Chondrocyte (in vitro differentiated cells): ENCODE measurements around the gene MYL12A. TPM values are rescaled to one million over a fixed set of nuclear protein-coding genes. Genes with fewer than 3 reads are reported as not detected.

Experiments
- DNase-seq: peaks from one replicate; pipeline ENCODE4 v3.0.0; 2021; ENCODE audit warnings: mixed read lengths, low spot score
- H3K27ac Mint-ChIP-seq: one replicate; pipeline ENCODE4 v1.8.0; 2021; ENCODE audit warnings: mild to moderate bottlenecking, moderate library complexity, mixed read lengths; ENCODE audit not compliant: unreplicated experiment
- H3K27me3 Mint-ChIP-seq: 2 replicates; pipeline ENCODE4 v1.8.0; 2021; ENCODE audit warnings: low read depth, mixed read lengths
- H3K36me3 Mint-ChIP-seq: 2 replicates; pipeline ENCODE4 v1.8.0; 2021; ENCODE audit warnings: low read depth, mixed read lengths
- H3K4me1 Mint-ChIP-seq: 2 replicates; pipeline ENCODE4 v1.8.0; 2021; ENCODE audit warnings: low read depth, mild to moderate bottlenecking, mixed read lengths
- H3K4me3 Mint-ChIP-seq: one replicate; pipeline ENCODE4 v1.8.0; 2021; ENCODE audit warnings: mild to moderate bottlenecking, moderate library complexity, mixed read lengths; ENCODE audit not compliant: unreplicated experiment
- H3K9me3 Mint-ChIP-seq: 2 replicates; pipeline ENCODE4 v1.8.0; 2021; ENCODE audit warnings: low read depth, mixed read lengths
- CTCF ChIP-seq: fragments of 200-600 bp; sonication (generic); IDR thresholded peaks from 2 replicates; pipeline ENCODE4 v1.5.0; 2021; ENCODE audit warnings: antibody characterized with exemption, mild to moderate bottlenecking, moderate library complexity
- total RNA-seq: library from RNA; stranded (reverse); gene quantifications from 3 replicates; pipeline ENCODE4 v1.2.1, GENCODE V29; 2021

Gene MYL12A
- total RNA-seq, 1 donor from 2014 or later = 647 TPM

DNA sequence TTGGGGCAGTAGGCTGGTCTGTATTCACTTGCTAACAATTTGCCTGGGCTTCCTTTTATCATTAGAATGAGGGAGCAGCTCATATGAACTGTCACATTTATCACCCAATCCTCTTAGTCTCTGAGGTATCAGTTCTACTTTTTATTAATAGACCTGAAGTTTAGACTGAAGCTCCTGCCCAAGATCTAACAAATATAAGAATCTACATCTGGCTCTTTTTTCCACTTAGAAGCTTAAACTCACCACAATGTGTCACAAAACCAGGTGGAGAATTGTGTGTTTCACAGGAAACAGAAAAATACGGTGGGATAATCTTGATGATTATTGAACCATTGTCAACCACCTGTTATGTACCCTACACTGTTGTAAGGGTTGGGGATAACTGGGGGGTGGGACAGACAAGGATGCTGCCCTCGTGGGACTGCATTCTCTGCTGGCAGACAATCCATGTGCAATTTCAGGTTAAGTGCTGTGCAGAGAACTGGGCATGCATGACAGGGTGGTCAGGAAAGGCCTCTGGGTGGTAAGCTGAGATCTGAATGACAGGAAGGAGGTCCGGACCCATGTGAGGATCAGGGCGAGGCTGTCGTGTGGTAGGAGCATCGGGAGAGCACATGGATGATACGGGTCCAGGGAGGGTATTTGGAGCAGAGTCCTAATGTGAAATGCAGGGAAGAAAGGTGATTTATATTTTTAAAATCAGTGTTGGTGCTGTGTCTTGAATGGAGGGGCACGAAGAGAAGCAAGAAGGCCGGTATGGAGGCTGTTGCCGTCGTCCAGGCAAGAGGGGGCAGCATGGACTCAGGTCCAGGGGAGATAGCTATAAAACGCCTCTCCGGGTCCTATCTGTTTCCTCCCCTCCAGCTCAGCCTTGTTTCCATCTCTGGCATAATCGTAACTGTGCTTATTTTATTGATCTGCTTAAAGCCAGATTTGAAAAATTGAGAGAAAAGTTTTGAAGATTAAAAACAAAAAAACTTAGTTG is 31.9 kb downstream of the MYL12A start:
- Mint-ChIP-seq H3K4me1 (peaks cover 18% of the 10 kb centered on the region), H3K27ac (peak overlapping the region; percentile 29), H3K4me3 (no peak overlapping the region), H3K36me3 (peaks cover 22% of the 10 kb centered on the region), H3K9me3 (no peaks in the 10 kb centered on the region), H3K27me3 (no peaks in the 10 kb centered on the region)
- no peak for DNase-seq
- peak; percentile 34 for TF ChIP-seq CTCF

DNA sequence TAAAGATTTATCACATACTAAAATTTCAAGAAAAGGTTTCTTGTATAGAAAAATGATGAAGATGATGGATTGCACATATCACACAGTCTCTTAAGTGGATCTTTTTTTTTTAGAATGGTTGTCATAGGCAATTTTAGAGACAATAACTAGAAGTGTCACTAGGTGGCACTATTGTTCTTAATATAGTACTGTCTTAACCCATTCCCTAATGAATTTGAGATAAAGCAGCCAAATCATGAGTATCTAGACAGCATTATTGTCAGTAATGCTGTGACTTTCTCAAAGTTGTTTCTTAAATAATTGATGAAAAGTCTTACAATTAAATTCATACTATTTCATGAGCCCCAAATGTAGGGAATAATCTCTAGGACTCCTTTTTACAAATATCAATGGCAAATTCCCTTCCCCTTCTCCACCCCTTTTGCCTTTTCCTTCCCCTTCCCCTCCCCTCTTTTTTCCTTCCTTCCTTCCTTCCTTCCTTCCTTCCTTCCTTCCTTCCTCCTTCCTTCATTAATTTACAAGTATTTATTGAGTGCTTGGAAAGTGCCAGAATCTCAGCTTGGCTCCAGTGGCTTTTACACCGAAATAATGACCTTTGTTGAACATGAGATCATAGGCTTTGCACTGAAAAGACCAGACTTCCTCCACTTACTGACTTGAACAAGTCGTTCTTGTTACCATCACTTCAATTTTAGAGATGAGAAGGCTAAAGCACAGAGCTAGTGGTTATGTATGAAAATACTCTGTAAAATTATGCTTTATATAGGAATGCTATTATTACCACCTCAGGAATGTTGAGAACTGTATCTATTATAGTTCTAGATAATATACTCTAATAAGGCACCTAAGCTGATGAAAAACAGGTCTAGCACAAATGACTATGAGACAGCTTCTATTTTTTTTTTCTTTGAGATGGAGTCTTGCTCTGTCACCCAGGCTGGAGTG is 34.1 kb downstream of the MYL12A start:
- Mint-ChIP-seq H3K4me1 (peaks cover 18% of the 10 kb centered on the region), H3K27me3 (no peaks in the 10 kb centered on the region), H3K9me3 (no peaks in the 10 kb centered on the region), H3K27ac (peak overlapping the region; percentile 10), H3K36me3 (peaks cover 12% of the 10 kb centered on the region), H3K4me3 (no peak overlapping the region)
- peak; percentile 93 for TF ChIP-seq CTCF
- no peak for DNase-seq

DNA sequence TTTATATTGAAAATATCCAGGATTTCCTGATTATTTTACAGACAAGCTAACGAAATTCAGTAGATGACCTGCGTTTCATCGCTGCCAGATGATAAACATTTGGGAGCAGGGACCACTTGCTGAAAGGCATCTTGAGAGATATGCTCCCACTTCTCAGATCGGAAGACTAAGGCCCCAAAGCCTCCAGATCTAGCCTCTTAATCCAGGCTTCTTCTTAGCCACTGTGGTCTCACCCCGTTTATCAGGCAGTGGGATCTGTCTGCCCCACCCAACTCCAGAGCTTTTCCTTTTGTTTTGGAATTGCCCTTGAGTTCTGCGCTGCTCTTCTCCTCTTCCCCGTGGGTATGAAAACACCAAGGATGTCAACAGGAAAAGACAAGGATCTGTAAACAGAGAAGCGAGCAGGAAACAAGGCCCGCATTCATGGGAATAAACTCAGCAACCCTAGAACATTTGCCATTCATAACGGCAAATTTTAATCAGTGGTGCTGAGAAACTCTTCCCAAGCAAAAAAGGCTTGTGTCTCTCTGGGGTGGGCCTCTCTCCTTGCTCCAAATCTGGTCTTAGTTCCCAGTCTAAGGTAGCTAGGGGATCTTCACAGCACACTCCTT is 35.8 kb downstream of the MYL12A start:
- Mint-ChIP-seq H3K9me3 (peaks cover 2% of the 10 kb centered on the region), H3K27me3 (no peaks in the 10 kb centered on the region), H3K27ac (no peak overlapping the region), H3K4me1 (peaks cover 18% of the 10 kb centered on the region), H3K4me3 (no peak overlapping the region), H3K36me3 (peaks cover 4% of the 10 kb centered on the region)
- no peak for TF ChIP-seq CTCF
- no peak for DNase-seq

DNA sequence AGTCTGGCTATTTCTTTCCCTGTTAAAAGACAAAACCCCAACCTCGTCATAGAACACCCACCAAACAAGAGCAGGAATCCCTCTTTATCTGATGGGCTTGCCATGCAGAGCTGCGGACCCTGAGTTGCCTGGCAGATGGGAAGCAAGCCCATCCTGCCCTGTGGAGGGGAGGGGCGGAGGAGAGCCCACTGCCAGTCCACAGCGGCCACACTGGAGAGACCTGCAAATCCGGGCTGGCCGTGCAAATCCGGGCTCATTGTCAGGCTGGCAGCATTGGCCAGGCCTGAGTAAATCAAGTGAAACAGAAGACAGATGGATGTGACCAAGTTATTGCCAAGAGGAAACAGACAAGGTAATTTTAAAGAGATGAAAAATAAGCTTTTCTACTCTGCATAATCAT is 36.3 kb downstream of the MYL12A start:
- no peak overlapping the region for H3K27ac Mint-ChIP-seq

More for the DNA sequence above, 36.3 kb downstream of the MYL12A start:
- Mint-ChIP-seq H3K4me3 (no peak overlapping the region), H3K4me1 (peaks cover 18% of the 10 kb centered on the region), H3K27me3 (no peaks in the 10 kb centered on the region), H3K36me3 (peaks cover 2% of the 10 kb centered on the region), H3K9me3 (peaks cover 2% of the 10 kb centered on the region)
- TF ChIP-seq CTCF = no peak
- DNase-seq = no peak
